GM12801 (cell line): Measurements from ENCODE around the gene BRD1.

Experiments
- CTCF ChIP-seq: IDR thresholded peaks from one replicate; pipeline ENCODE4 v1.5.1; 2011; ENCODE audit warnings: control low read depth; ENCODE audit not compliant: insufficient read length; ENCODE audit errors: extremely low read depth

The BRD1 gene

GRCh38 chr22:49826603-49827270, 936 bp downstream of the BRD1 start:
- TF ChIP-seq CTCF: no peak

GRCh38 chr22:49825944-49826602, 1.6 kb downstream of the BRD1 start:
- TF ChIP-seq CTCF: no peak

GRCh38 chr22:49825436-49825835, 2.2 kb downstream of the BRD1 start:
- TF ChIP-seq CTCF: no peak

- no peak for TF ChIP-seq CTCF
Measured at GRCh38 chr22:49824936-49825335, 2.7 kb downstream of the BRD1 start.

GRCh38 chr22:49824185-49824925, 3.3 kb downstream of the BRD1 start:
- TF ChIP-seq CTCF: no peak

GRCh38 chr22:49823289-49824045, 4.2 kb downstream of the BRD1 start:
- TF ChIP-seq CTCF: no peak

- no peak for TF ChIP-seq CTCF
Measured at GRCh38 chr22:49820984-49821383, 6.7 kb downstream of the BRD1 start.
